HepG2 (cell line): ENCODE data around the gene TFAP2E.

Source experiments
- CENPT ChIP-seq: sonication (generic); formaldehyde crosslinking; IDR thresholded peaks from 2 replicates; pipeline ENCODE4 v1.8.0; 2022; ENCODE audit warnings: low read depth, mild to moderate bottlenecking, moderate library complexity, missing genetic modification reagents
- IKZF4 ChIP-seq: sonication (generic); formaldehyde crosslinking; IDR thresholded peaks from 2 replicates; pipeline ENCODE4 v1.5.1; 2020; ENCODE audit warnings: borderline replicate concordance, mild to moderate bottlenecking, low read depth, missing genetic modification reagents; ENCODE audit errors: not compliant biosample characterization
- RBAK ChIP-seq: sonication (generic); formaldehyde crosslinking; IDR thresholded peaks from 2 replicates; pipeline ENCODE4 v1.5.1; 2020; ENCODE audit warnings: mild to moderate bottlenecking, missing genetic modification reagents
- SMAD1 ChIP-seq: sonication (generic); formaldehyde crosslinking; IDR thresholded peaks from 2 replicates; pipeline ENCODE4 v1.4.0; 2020; ENCODE audit warnings: missing genetic modification reagents, low read depth, mild to moderate bottlenecking, borderline replicate concordance
- SOX6 ChIP-seq, 2 experiments: fragments of 450-650 bp in 1 of 2; sonication (generic) in 1 of 2; formaldehyde crosslinking in 1 of 2; IDR thresholded peaks; 2 replicates each; pipeline versions ENCODE4 v1.4.0 to v1.6.1; 2017 to 2020; ENCODE audit warnings: antibody characterized with exemption in 1 of 2, mild to moderate bottlenecking in 1 of 2, missing genetic modification reagents in 1 of 2
- TP53 ChIP-seq: sonication (generic); formaldehyde crosslinking; conservative IDR thresholded peaks from 2 replicates; pipeline ENCODE4 v1.4.0; 2020; ENCODE audit warnings: missing genetic modification reagents
- TF ChIP-seq, protein P1 (sequence below): sonication (generic); formaldehyde crosslinking; IDR thresholded peaks from 2 replicates; pipeline ENCODE4 v1.5.0; 2020; ENCODE audit warnings: mild to moderate bottlenecking, missing genetic modification reagents, moderate library complexity
- TF ChIP-seq, protein P2 (sequence below): sonication (generic); formaldehyde crosslinking; IDR thresholded peaks from 2 replicates; pipeline ENCODE4 v1.8.0; 2022; ENCODE audit warnings: mild to moderate bottlenecking, missing genetic modification reagents; ENCODE audit not compliant: insufficient replicate concordance
- TF ChIP-seq, protein P3 (sequence below): sonication (generic); formaldehyde crosslinking; IDR thresholded peaks from 2 replicates; pipeline ENCODE4 v1.9.0; 2021; ENCODE audit warnings: mild to moderate bottlenecking, missing genetic modification reagents

DNA sequence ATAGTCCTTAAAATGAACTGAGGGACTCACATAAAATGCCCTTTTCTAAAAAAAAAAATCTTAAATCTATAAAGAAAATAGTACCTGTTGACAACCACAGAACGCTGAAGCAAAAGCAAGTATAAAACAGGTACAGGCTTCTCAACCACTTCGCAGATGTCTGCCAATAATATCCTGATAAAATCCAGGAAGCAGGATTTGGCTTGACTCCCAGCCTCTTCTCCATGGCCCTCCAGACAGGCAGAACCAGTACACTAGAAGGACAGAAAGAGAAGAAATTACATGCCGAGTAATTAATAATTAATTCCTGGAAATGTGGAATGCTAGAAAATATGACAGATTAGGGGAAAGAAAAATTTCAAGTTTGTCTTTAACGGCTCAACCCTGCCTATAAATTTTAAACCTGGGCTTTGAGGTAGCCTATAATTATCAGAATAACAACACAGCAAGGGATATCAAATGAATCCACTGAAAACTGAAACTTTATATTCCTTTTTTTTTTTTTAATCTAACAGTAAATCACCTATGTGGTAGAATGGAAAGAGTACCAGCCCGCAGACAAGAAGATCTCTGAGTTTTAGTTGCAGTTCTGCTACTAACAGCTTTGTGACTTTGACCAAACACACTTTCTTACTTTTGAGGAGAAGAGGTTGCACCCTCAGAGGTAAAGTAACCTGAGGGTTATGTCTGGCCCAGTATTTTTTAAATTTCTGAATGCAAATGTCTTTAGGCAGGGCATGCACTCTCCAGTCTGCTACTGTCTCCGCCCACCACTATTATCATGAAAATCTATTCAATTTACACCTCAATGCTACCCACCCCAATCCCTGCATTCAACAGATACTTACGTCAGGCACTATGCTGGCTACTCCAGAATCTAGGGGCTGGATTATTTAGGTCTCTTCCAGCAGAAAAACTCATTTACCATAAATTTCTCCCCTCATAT lies 18.6 kb upstream of the TFAP2E start:
- TF ChIP-seq SMAD1 (CRISPR knock-in tag) (no peak), IKZF4 (CRISPR knock-in tag) (no peak), SOX6 (IDR thresholded peaks at IDR 0.05) (no peak), SOX6 (CRISPR knock-in tag; IDR thresholded peaks at IDR 0.05) (no peak), RBAK (CRISPR knock-in tag) (no peak), TP53 (CRISPR knock-in tag) (no peak), CENPT (CRISPR knock-in tag) (no peak)
- TF ChIP-seq, protein P1, sequence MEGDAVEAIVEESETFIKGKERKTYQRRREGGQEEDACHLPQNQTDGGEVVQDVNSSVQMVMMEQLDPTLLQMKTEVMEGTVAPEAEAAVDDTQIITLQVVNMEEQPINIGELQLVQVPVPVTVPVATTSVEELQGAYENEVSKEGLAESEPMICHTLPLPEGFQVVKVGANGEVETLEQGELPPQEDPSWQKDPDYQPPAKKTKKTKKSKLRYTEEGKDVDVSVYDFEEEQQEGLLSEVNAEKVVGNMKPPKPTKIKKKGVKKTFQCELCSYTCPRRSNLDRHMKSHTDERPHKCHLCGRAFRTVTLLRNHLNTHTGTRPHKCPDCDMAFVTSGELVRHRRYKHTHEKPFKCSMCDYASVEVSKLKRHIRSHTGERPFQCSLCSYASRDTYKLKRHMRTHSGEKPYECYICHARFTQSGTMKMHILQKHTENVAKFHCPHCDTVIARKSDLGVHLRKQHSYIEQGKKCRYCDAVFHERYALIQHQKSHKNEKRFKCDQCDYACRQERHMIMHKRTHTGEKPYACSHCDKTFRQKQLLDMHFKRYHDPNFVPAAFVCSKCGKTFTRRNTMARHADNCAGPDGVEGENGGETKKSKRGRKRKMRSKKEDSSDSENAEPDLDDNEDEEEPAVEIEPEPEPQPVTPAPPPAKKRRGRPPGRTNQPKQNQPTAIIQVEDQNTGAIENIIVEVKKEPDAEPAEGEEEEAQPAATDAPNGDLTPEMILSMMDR = no peak
- TF ChIP-seq, protein P2, sequence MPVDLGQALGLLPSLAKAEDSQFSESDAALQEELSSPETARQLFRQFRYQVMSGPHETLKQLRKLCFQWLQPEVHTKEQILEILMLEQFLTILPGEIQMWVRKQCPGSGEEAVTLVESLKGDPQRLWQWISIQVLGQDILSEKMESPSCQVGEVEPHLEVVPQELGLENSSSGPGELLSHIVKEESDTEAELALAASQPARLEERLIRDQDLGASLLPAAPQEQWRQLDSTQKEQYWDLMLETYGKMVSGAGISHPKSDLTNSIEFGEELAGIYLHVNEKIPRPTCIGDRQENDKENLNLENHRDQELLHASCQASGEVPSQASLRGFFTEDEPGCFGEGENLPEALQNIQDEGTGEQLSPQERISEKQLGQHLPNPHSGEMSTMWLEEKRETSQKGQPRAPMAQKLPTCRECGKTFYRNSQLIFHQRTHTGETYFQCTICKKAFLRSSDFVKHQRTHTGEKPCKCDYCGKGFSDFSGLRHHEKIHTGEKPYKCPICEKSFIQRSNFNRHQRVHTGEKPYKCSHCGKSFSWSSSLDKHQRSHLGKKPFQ = no peak
- TF ChIP-seq, protein P3, sequence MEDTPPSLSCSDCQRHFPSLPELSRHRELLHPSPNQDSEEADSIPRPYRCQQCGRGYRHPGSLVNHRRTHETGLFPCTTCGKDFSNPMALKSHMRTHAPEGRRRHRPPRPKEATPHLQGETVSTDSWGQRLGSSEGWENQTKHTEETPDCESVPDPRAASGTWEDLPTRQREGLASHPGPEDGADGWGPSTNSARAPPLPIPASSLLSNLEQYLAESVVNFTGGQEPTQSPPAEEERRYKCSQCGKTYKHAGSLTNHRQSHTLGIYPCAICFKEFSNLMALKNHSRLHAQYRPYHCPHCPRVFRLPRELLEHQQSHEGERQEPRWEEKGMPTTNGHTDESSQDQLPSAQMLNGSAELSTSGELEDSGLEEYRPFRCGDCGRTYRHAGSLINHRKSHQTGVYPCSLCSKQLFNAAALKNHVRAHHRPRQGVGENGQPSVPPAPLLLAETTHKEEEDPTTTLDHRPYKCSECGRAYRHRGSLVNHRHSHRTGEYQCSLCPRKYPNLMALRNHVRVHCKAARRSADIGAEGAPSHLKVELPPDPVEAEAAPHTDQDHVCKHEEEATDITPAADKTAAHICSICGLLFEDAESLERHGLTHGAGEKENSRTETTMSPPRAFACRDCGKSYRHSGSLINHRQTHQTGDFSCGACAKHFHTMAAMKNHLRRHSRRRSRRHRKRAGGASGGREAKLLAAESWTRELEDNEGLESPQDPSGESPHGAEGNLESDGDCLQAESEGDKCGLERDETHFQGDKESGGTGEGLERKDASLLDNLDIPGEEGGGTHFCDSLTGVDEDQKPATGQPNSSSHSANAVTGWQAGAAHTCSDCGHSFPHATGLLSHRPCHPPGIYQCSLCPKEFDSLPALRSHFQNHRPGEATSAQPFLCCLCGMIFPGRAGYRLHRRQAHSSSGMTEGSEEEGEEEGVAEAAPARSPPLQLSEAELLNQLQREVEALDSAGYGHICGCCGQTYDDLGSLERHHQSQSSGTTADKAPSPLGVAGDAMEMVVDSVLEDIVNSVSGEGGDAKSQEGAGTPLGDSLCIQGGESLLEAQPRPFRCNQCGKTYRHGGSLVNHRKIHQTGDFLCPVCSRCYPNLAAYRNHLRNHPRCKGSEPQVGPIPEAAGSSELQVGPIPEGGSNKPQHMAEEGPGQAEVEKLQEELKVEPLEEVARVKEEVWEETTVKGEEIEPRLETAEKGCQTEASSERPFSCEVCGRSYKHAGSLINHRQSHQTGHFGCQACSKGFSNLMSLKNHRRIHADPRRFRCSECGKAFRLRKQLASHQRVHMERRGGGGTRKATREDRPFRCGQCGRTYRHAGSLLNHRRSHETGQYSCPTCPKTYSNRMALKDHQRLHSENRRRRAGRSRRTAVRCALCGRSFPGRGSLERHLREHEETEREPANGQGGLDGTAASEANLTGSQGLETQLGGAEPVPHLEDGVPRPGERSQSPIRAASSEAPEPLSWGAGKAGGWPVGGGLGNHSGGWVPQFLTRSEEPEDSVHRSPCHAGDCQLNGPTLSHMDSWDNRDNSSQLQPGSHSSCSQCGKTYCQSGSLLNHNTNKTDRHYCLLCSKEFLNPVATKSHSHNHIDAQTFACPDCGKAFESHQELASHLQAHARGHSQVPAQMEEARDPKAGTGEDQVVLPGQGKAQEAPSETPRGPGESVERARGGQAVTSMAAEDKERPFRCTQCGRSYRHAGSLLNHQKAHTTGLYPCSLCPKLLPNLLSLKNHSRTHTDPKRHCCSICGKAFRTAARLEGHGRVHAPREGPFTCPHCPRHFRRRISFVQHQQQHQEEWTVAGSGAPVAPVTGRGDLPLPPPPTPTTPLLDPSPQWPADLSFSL = no peak
